H9 (cell line): ENCODE data around the gene OSBPL9. TPM values are rescaled to one million over a fixed set of nuclear protein-coding genes. Genes with fewer than 3 reads are reported as not detected.

Source experiments
- DNase-seq: peaks from one replicate; pipeline ENCODE4 v3.0.0-alpha.2; 2017
- H2AFZ ChIP-seq: one replicate; pipeline ENCODE4 v1.6.1; 2013; ENCODE audit warnings: mild to moderate bottlenecking, low read length, control low read depth, moderate library complexity
- H2AK5ac ChIP-seq: 2 replicates; pipeline ENCODE4 v1.6.1; 2013; ENCODE audit warnings: low read length, control low read depth, mixed read lengths; ENCODE audit not compliant: insufficient read length
- H2BK120ac ChIP-seq: one replicate; pipeline ENCODE4 v1.6.1; 2013; ENCODE audit warnings: low read depth, mild to moderate bottlenecking, low read length, control low read depth, inconsistent platforms; ENCODE audit not compliant: poor library complexity, severe bottlenecking
- H2BK12ac ChIP-seq: 2 replicates; pipeline ENCODE4 v1.6.1; 2013; ENCODE audit warnings: low read length, control low read depth, mixed read lengths, low read depth; ENCODE audit not compliant: insufficient read length
- H2BK15ac ChIP-seq: 2 replicates; pipeline ENCODE4 v1.6.1; 2013; ENCODE audit warnings: low read depth, low read length, control low read depth
- H2BK20ac ChIP-seq: one replicate; pipeline ENCODE4 v1.6.1; 2013; ENCODE audit warnings: low read depth, mild to moderate bottlenecking, low read length, control low read depth, inconsistent platforms; ENCODE audit not compliant: poor library complexity, severe bottlenecking
- H2BK5ac ChIP-seq: 2 replicates; pipeline ENCODE4 v1.6.1; 2013; ENCODE audit warnings: low read length, control low read depth, mixed read lengths; ENCODE audit not compliant: insufficient read length
- H3K14ac ChIP-seq: 2 replicates; pipeline ENCODE4 v1.6.1; 2013; ENCODE audit warnings: low read length, control low read depth; ENCODE audit not compliant: insufficient read depth
- H3K18ac ChIP-seq: 2 replicates; pipeline ENCODE4 v1.6.1; 2013; ENCODE audit warnings: low read depth, mild to moderate bottlenecking, mixed read lengths, low read length, control low read depth; ENCODE audit not compliant: insufficient read length
- H3K23ac ChIP-seq: 2 replicates; pipeline ENCODE4 v1.6.1; 2013; ENCODE audit warnings: low read length, control low read depth, mixed read lengths, low read depth; ENCODE audit not compliant: insufficient read length
- H3K23me2 ChIP-seq: 2 replicates; pipeline ENCODE4 v1.6.1; 2013; ENCODE audit warnings: low read depth, mild to moderate bottlenecking, mixed read lengths, low read length, control low read depth; ENCODE audit not compliant: insufficient read length, poor library complexity, severe bottlenecking
- H3K27ac ChIP-seq: 2 replicates; pipeline ENCODE4 v1.5.1; 2013; ENCODE audit warnings: low read length, control low read depth, mixed read lengths, low read depth; ENCODE audit not compliant: insufficient read length
- H3K27me3 ChIP-seq: 2 replicates; pipeline ENCODE4 v1.6.1; 2013; ENCODE audit warnings: low read length, control low read depth, inconsistent platforms; ENCODE audit not compliant: insufficient read depth
- H3K4ac ChIP-seq: 2 replicates; pipeline ENCODE4 v1.6.1; 2013; ENCODE audit warnings: low read depth, mild to moderate bottlenecking, control low read depth, inconsistent platforms, low read length, moderate library complexity
- H3K4me1 ChIP-seq: 2 replicates; pipeline ENCODE4 v1.6.1; 2013; ENCODE audit warnings: low read length, control low read depth, inconsistent platforms; ENCODE audit not compliant: insufficient read depth
- H3K4me2 ChIP-seq: 2 replicates; pipeline ENCODE4 v1.6.1; 2013; ENCODE audit warnings: low read length, control low read depth, mixed read lengths; ENCODE audit not compliant: insufficient read length, insufficient read depth
- H3K56ac ChIP-seq: 2 replicates; pipeline ENCODE4 v1.6.1; 2013; ENCODE audit warnings: low read depth, mild to moderate bottlenecking, mixed read lengths, low read length, control low read depth; ENCODE audit not compliant: insufficient read length
- H3K79me1 ChIP-seq: 2 replicates; pipeline ENCODE4 v1.6.1; 2013; ENCODE audit warnings: low read depth, mild to moderate bottlenecking, moderate library complexity, low read length, control low read depth, inconsistent platforms; ENCODE audit not compliant: insufficient read depth, poor library complexity, severe bottlenecking
- H3K79me2 ChIP-seq: 2 replicates; pipeline ENCODE4 v1.6.1; 2013; ENCODE audit warnings: low read length, control low read depth, inconsistent platforms; ENCODE audit not compliant: insufficient read depth
- H3K9ac ChIP-seq: 2 replicates; pipeline ENCODE4 v1.6.1; 2013; ENCODE audit warnings: low read length, control low read depth, mixed read lengths; ENCODE audit not compliant: insufficient read length; ENCODE audit errors: extremely low read depth
- H3K9me3 ChIP-seq: one replicate; pipeline ENCODE4 v1.6.1; 2013; ENCODE audit warnings: low read depth, low read length, inconsistent platforms; ENCODE audit not compliant: control insufficient read depth
- H3T11ph ChIP-seq: one replicate; pipeline ENCODE4 v1.6.1; 2013; ENCODE audit warnings: mild to moderate bottlenecking, low read length, control low read depth, inconsistent platforms
- H4K20me1 ChIP-seq: one replicate; pipeline ENCODE4 v1.6.1; 2013; ENCODE audit not compliant: control insufficient read depth, insufficient read length, insufficient read depth
- H4K5ac ChIP-seq: 2 replicates; pipeline ENCODE4 v1.6.1; 2013; ENCODE audit warnings: low read depth, mild to moderate bottlenecking, mixed read lengths, low read length, control low read depth; ENCODE audit not compliant: insufficient read length
- H4K8ac ChIP-seq: replicated peaks from 2 replicates; pipeline ENCODE4 v1.6.1; 2013; ENCODE audit warnings: low read length, control low read depth, mixed read lengths, low read depth; ENCODE audit not compliant: insufficient read length
- H4K91ac ChIP-seq: 2 replicates; pipeline ENCODE4 v1.6.1; 2013; ENCODE audit warnings: low read depth, mild to moderate bottlenecking, moderate library complexity, mixed read lengths, low read length, control low read depth; ENCODE audit not compliant: insufficient read length
- H3K27ac Mint-ChIP-seq, 3 experiments: 2 replicates in 2 of 3; 3 replicates in 1 of 3; pipeline ENCODE4 v1.8.0; 2020 to 2021; ENCODE audit warnings: mixed read lengths in 3 of 3, mild to moderate bottlenecking in 1 of 3, moderate library complexity in 1 of 3
- H3K27me3 Mint-ChIP-seq: 2 replicates; pipeline ENCODE4 v1.8.0; 2021; ENCODE audit warnings: low read depth, mild to moderate bottlenecking, moderate library complexity, mixed read lengths
- H3K36me3 Mint-ChIP-seq, 3 experiments: 2 replicates in 2 of 3; 3 replicates in 1 of 3; pipeline ENCODE4 v1.8.0; 2020 to 2021; ENCODE audit warnings: low read depth in 3 of 3, mixed read lengths in 3 of 3; ENCODE audit not compliant: insufficient read depth in 1 of 3
- H3K4me1 Mint-ChIP-seq, 2 experiments: 2 replicates each; pipeline ENCODE4 v1.8.0; 2020; ENCODE audit warnings: mixed read lengths in 2 of 2
- H3K4me3 Mint-ChIP-seq, 2 experiments: 2 replicates in 1 of 2; 3 replicates in 1 of 2; pipeline ENCODE4 v1.8.0; 2020 to 2021; ENCODE audit warnings: mild to moderate bottlenecking in 2 of 2, mixed read lengths in 2 of 2, moderate library complexity in 1 of 2
- H3K9me3 Mint-ChIP-seq, 2 experiments: 2 replicates in 1 of 2; 3 replicates in 1 of 2; pipeline ENCODE4 v1.8.0; 2020; ENCODE audit warnings: mild to moderate bottlenecking in 2 of 2, mixed read lengths in 2 of 2, moderate library complexity in 1 of 2
- CTCF ChIP-seq: fragments of 200-600 bp; sonication (generic); conservative IDR thresholded peaks from 3 replicates; pipeline ENCODE4 v1.8.0; 2021; ENCODE audit warnings: antibody characterized with exemption, mild to moderate bottlenecking
- WGBS: extraction: QIAGEN DNeasy Blood & Tissue Kit; methylation state at CpG from one replicate; pipeline ENCODE4 v1.1.7; 2013; ENCODE audit warnings: missing lambda C conversion rate, low lambda C conversion rate, mixed read lengths; ENCODE audit not compliant: insufficient read length; ENCODE audit errors: extremely low coverage; 5-methylcytosine and 5-hydroxymethylcytosine counted together
- total RNA-seq: library from RNA; stranded (reverse); gene quantifications from 2 replicates; pipeline ENCODE4 v1.2.1, GENCODE V29; 2021

Gene OSBPL9
- total RNA-seq, 1 experiment from 2014 or later = 76.7 TPM

- H3T11ph ChIP-seq = no peak overlapping the region
- TF ChIP-seq CTCF = no peak
- peaks cover 3% of the 10 kb centered on the region for H3K79me1 ChIP-seq
- H3K18ac ChIP-seq = no peak overlapping the region
- no peak overlapping the region for H4K91ac ChIP-seq
- Mint-ChIP-seq H3K4me1 (peaks cover 16 to 19% of the 10 kb centered on the region in 2 experiments), H3K27ac (peak overlapping the region in 1 of 3 experiments; percentile 1; a peak in 2 of 7 replicates), H3K36me3 (no peaks in the 10 kb centered on the region), H3K27me3 (no peaks in the 10 kb centered on the region), H3K9me3 (no peaks in the 10 kb centered on the region), H3K4me3 (no peak overlapping the region)
- H4K8ac ChIP-seq = no peak overlapping the region
- no peaks in the 10 kb centered on the region for H3K27me3 ChIP-seq
- no peak overlapping the region for H2BK120ac ChIP-seq
- no peaks in the 10 kb centered on the region; the same call in 1 of the 2 replicates for H3K4me1 ChIP-seq
- H2BK5ac ChIP-seq = no peak overlapping the region
- no peak overlapping the region for H3K4me2 ChIP-seq
- H3K9me3 ChIP-seq = no peaks in the 10 kb centered on the region
- no peak overlapping the region for H2AK5ac ChIP-seq
- no peak overlapping the region for H2BK15ac ChIP-seq
- H4K5ac ChIP-seq = no peak overlapping the region
- H3K79me2 ChIP-seq = no peaks in the 10 kb centered on the region; the same call in 1 of the 2 replicates
- no peaks in the 10 kb centered on the region for H3K23me2 ChIP-seq
- H3K56ac ChIP-seq = no peak overlapping the region
- H3K4ac ChIP-seq = no peak overlapping the region
- no CpG with 5 or more reads among the region's 2 CpGs for WGBS
- no peak overlapping the region for H3K27ac ChIP-seq
- no peak overlapping the region for H3K23ac ChIP-seq
- H2BK20ac ChIP-seq = no peak overlapping the region
- H3K14ac ChIP-seq = no peak overlapping the region
- H2BK12ac ChIP-seq = no peak overlapping the region
- H3K9ac ChIP-seq = no peak overlapping the region
- H4K20me1 ChIP-seq = no peaks in the 10 kb centered on the region
- no peak for DNase-seq
- no peak overlapping the region for H2AFZ ChIP-seq
Observed at GRCh38 chr1:51623025-51623424, 6.1 kb downstream of the OSBPL9 start.
